ENCODE results near the gene PTPRM.

PTPRM gene

DNA sequence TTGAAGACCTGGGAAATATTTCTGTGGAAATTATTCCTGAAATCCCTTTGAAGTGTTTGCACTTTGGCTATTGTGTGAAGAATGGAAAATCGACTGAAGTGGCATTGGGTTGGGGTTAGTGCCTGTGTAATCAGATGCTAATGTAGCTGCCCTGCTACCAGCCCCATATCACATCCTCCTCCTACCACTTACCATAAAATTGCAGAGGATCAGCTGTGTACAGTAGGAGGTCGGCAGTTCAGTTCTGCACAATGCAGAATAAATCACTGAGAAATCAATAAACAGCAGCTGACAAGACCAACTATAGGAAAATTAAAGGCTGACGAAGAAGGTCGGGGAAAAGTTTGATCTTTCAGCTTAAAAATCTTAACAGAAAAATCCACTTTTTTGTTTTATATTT lies 440.9 kb downstream of the PTPRM start:
- no peak for DNase-seq (ENCODE audit: low read depth)
- no peak overlapping the region for H3K4me3 ChIP-seq (ENCODE audit: low read length)
- TF ChIP-seq, protein P1, sequence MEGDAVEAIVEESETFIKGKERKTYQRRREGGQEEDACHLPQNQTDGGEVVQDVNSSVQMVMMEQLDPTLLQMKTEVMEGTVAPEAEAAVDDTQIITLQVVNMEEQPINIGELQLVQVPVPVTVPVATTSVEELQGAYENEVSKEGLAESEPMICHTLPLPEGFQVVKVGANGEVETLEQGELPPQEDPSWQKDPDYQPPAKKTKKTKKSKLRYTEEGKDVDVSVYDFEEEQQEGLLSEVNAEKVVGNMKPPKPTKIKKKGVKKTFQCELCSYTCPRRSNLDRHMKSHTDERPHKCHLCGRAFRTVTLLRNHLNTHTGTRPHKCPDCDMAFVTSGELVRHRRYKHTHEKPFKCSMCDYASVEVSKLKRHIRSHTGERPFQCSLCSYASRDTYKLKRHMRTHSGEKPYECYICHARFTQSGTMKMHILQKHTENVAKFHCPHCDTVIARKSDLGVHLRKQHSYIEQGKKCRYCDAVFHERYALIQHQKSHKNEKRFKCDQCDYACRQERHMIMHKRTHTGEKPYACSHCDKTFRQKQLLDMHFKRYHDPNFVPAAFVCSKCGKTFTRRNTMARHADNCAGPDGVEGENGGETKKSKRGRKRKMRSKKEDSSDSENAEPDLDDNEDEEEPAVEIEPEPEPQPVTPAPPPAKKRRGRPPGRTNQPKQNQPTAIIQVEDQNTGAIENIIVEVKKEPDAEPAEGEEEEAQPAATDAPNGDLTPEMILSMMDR (conservative IDR thresholded peaks at IDR 0.05; ENCODE audit: low read depth, low read length): no peak

DNA sequence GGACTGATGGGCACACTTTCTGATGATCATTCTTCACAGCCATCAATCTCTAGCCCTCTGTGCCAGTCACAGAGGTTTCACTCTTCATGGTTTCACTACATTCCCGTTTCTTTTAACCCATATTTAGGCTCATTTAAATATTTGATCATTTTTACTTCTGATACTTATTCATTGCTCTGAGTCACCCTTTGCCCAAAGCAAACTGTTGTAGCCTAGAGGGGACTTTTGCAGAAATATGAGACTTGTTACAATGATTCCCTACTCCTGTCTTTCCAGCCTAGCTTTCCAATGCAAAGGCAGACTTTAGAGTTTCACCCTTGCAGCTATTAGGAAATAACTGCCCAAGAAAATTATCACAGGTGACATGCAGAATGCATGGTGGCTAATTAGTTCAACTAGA lies 444.2 kb downstream of the PTPRM start:
- TF ChIP-seq, protein P1 (conservative IDR thresholded peaks at IDR 0.05; ENCODE audit: low read depth, low read length): no peak
- DNase-seq (ENCODE audit: low read depth): no peak
- H3K4me3 ChIP-seq (ENCODE audit: low read length): no peak overlapping the region

DNA sequence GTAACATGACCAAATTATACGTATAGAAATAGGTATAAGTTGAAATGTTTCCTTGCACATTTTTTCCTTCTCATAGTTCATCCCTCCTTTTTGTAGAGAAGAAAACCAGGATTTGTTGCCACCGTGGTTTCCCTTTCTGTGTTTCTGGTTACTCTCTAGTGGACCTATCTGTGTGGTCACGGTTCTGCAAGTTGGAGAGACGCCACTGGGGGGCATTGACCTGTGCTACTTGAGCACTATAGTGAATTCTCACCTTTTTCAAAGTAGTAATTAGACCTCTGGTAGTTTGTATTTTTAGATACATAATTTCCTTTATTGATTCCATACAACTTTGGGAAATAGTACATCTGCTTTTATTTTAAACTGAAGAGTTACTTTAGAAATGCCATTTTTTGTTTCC lies 444.8 kb downstream of the PTPRM start:
- H3K4me3 ChIP-seq (ENCODE audit: low read length): no peak overlapping the region
- TF ChIP-seq, protein P1 (conservative IDR thresholded peaks at IDR 0.05; ENCODE audit: low read depth, low read length): peak; percentile 1
- DNase-seq (ENCODE audit: low read depth): no peak

- TF ChIP-seq, protein P1 (conservative IDR thresholded peaks at IDR 0.05; ENCODE audit: low read depth, low read length): no peak
- no peak overlapping the region for H3K4me3 ChIP-seq (ENCODE audit: low read length)
- DNase-seq (ENCODE audit: low read depth): no peak
These were observed 451.7 kb downstream of the PTPRM start for GRCh38 chr18:8018701-8019331.

- TF ChIP-seq, protein P1 (conservative IDR thresholded peaks at IDR 0.05; ENCODE audit: low read depth, low read length): no peak
- no peak for DNase-seq (ENCODE audit: low read depth)
- no peak overlapping the region for H3K4me3 ChIP-seq (ENCODE audit: low read length)
These were observed 452.5 kb downstream of the PTPRM start for GRCh38 chr18:8019600-8019999.

- no peak overlapping the region for H3K4me3 ChIP-seq (ENCODE audit: low read length)
- DNase-seq (ENCODE audit: low read depth): no peak
- TF ChIP-seq, protein P1 (conservative IDR thresholded peaks at IDR 0.05; ENCODE audit: low read depth, low read length): no peak
These were observed 453.2 kb downstream of the PTPRM start for GRCh38 chr18:8020132-8020846.

DNA sequence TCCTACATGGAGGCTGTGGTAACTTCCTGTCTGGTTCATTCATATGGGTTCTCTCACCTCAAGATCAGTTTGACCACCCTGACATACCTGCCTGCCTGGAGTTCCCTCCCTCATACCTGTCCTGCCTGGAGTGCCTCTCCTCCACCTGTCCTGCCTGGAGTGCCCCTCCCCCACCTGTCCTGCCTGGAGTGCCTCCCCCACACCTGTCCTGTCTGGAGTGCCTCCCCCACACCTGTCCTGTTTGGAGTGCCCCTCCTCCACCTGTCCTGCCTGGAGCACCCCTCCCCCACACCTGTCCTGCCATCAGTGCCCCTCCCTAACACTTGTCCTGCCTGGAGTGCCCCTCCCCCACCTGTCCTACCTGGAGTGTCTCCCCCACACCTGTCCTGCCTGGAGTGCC lies 461.9 kb downstream of the PTPRM start:
- TF ChIP-seq, protein P1 (conservative IDR thresholded peaks at IDR 0.05; ENCODE audit: low read depth, low read length): no peak
- no peak for DNase-seq (ENCODE audit: low read depth)
- no peak overlapping the region for H3K4me3 ChIP-seq (ENCODE audit: low read length)
